ENCODE results near the gene GIGYF2.
A peak's percentile ranks its signal among the peaks of the same experiment; 100 is the strongest.

GIGYF2 gene

GRCh38 chr2:232770207-232770606 lies 73.1 kb downstream of the GIGYF2 start:
- no peak for DNase-seq

- no peak for DNase-seq
Observed at GRCh38 chr2:232771870-232772269, 74.7 kb downstream of the GIGYF2 start.

- no peak for DNase-seq
Observed at GRCh38 chr2:232772531-232772930, 75.4 kb downstream of the GIGYF2 start.

- no peak for DNase-seq
Observed at GRCh38 chr2:232773815-232774214, 76.7 kb downstream of the GIGYF2 start.

- DNase-seq: no peak
Observed at GRCh38 chr2:232776435-232776834, 79.3 kb downstream of the GIGYF2 start, which contains the start of gene KCNJ13. TSS of gene KCNJ13 (minus strand) at chr2:232776565. CDS start at chr2:232771362, 5,203 bp downstream.

GRCh38 chr2:232777276-232777675 lies 80.1 kb downstream of the GIGYF2 start:
- DNase-seq: no peak

- DNase-seq: no peak
Observed at GRCh38 chr2:232779465-232779864, 82.3 kb downstream of the GIGYF2 start.

- DNase-seq: no peak
Observed at GRCh38 chr2:232779934-232780333, 82.8 kb downstream of the GIGYF2 start.

GRCh38 chr2:232781765-232782164 lies 84.6 kb downstream of the GIGYF2 start:
- peak in 1 of 2 experiments; percentile 45 for DNase-seq

- DNase-seq: no peak
Observed at GRCh38 chr2:232783278-232783677, 86.1 kb downstream of the GIGYF2 start.

GRCh38 chr2:232787806-232788205 lies 90.7 kb downstream of the GIGYF2 start:
- DNase-seq: no peak

GRCh38 chr2:232789082-232789481 lies 92.0 kb downstream of the GIGYF2 start:
- no peak for DNase-seq

GRCh38 chr2:232791518-232791917 lies 94.4 kb downstream of the GIGYF2 start:
- no peak for DNase-seq

GRCh38 chr2:232793271-232793670 lies 96.1 kb downstream of the GIGYF2 start:
- no peak for DNase-seq

GRCh38 chr2:232794981-232795380 lies 97.8 kb downstream of the GIGYF2 start:
- no peak for DNase-seq

- DNase-seq: no peak
Observed at GRCh38 chr2:232795920-232796319, 98.8 kb downstream of the GIGYF2 start.

GRCh38 chr2:232798187-232798586 lies 101.1 kb downstream of the GIGYF2 start:
- no peak for DNase-seq

- no peak for DNase-seq
Observed at GRCh38 chr2:232800166-232800565, 103.0 kb downstream of the GIGYF2 start.

- DNase-seq: no peak
Observed at GRCh38 chr2:232802091-232802490, 105.0 kb downstream of the GIGYF2 start.

- DNase-seq: peak in 1 of 2 experiments; percentile 9
Observed at GRCh38 chr2:232809349-232810124, 112.4 kb downstream of the GIGYF2 start.

- DNase-seq: no peak
Observed at GRCh38 chr2:232810444-232810843, 113.3 kb downstream of the GIGYF2 start.

GRCh38 chr2:232815569-232815968 lies 118.4 kb downstream of the GIGYF2 start:
- no peak for DNase-seq

GRCh38 chr2:232816657-232817056 lies 119.5 kb downstream of the GIGYF2 start:
- DNase-seq: no peak

- DNase-seq: no peak
Observed at GRCh38 chr2:232817756-232818155, 120.6 kb downstream of the GIGYF2 start.

GRCh38 chr2:232829988-232830387 lies 132.9 kb downstream of the GIGYF2 start:
- no peak for DNase-seq

All from SW 1271 (cell line).